NCI-H187 (cell line): ENCODE data around the gene AGER.
"Not testable (repeated sequence)": the region's sequence is repeated elsewhere in the genome, so short reads cannot be mapped to it uniquely, and the experiment has no call there.

Experiments used
- DNase-seq, 2 experiments: peaks; one replicate each; lab custom pipeline; 2025; lab: John Stamatoyannopoulos, UW

AGER gene

GRCh38 chr6:32148289-32149091 lies 35.6 kb downstream of the AGER start:
- DNase-seq = peak in 1 of 2 experiments; percentile 22

GRCh38 chr6:32147401-32148132 lies 36.5 kb downstream of the AGER start:
- DNase-seq = no peak

GRCh38 chr6:32146687-32147086 lies 37.4 kb downstream of the AGER start:
- DNase-seq = no peak

GRCh38 chr6:32146287-32146686 lies 37.8 kb downstream of the AGER start:
- no peak for DNase-seq

GRCh38 chr6:32144238-32144637 lies 39.8 kb downstream of the AGER start:
- DNase-seq = not testable (repeated sequence)

- no peak for DNase-seq
Observed at GRCh38 chr6:32140420-32141046, 43.5 kb downstream of the AGER start.

- DNase-seq = no peak
Observed at GRCh38 chr6:32139590-32139989, 44.5 kb downstream of the AGER start.

- DNase-seq = no peak
Observed at GRCh38 chr6:32137454-32137853, 46.6 kb downstream of the AGER start.

GRCh38 chr6:32133786-32134185 lies 50.3 kb downstream of the AGER start:
- no peak for DNase-seq

- DNase-seq = no peak
Observed at GRCh38 chr6:32132110-32132509, 51.9 kb downstream of the AGER start.

GRCh38 chr6:32131439-32131948 lies 52.6 kb downstream of the AGER start:
- no peak for DNase-seq
